Gastrocnemius medialis (tissue), 4 donors: ENCODE results near the gene SMOC2. TPM values are rescaled to one million over a fixed set of nuclear protein-coding genes. Genes with fewer than 3 reads are reported as not detected.

ENCODE experiments used
- ATAC-seq, 2 donors: fragments of 150-250 bp; one replicate each; pipeline ENCODE4 v1.9.1; 2016
- DNase-seq, 2 donors: peaks; one replicate each; pipeline ENCODE4 v3.0.0-alpha.2; 2019
- H3K27ac ChIP-seq, 4 donors: fragments of 200-600 bp; sonication (generic); 1 replicate in 1 of 4; 2 replicates in 3 of 4; pipeline ENCODE4 v1.5.1; 2016 to 2018; ENCODE audit warnings: mild to moderate bottlenecking in 2 of 4, moderate library complexity in 1 of 4
- H3K27me3 ChIP-seq, 3 donors: fragments of 200-600 bp; sonication (generic) in 2 of 3; 1 replicate in 1 of 3; 2 replicates in 2 of 3; pipeline versions ENCODE4 v1.5.1 to v1.6.0; 2016 to 2019; ENCODE audit warnings: mild to moderate bottlenecking in 1 of 3, moderate library complexity in 1 of 3
- H3K36me3 ChIP-seq, 2 donors: fragments of 200-600 bp; sonication (generic) in 1 of 2; one replicate each; pipeline ENCODE4 v1.5.1; 2017 to 2018
- H3K4me1 ChIP-seq, 2 donors: fragments of 200-600 bp; sonication (generic) in 1 of 2; one replicate each; pipeline ENCODE4 v1.5.1; 2016 to 2017; ENCODE audit warnings: mild to moderate bottlenecking in 2 of 2
- H3K4me3 ChIP-seq, 4 donors: fragments of 200-600 bp; sonication (generic) in 3 of 4; 1 replicate in 1 of 4; 2 replicates in 3 of 4; pipeline ENCODE4 v1.5.1; 2016 to 2019; ENCODE audit warnings: mild to moderate bottlenecking in 2 of 4
- H3K9me3 ChIP-seq, 3 donors: fragments of 200-600 bp; sonication (generic) in 2 of 3; 1 replicate in 1 of 3; 2 replicates in 2 of 3; pipeline ENCODE4 v1.5.1; 2016 to 2019
- POLR2A ChIP-seq, 2 donors: fragments of 450-650 bp; IDR thresholded peaks; one replicate each; pipeline ENCODE4 v1.6.1; 2017; ENCODE audit warnings: antibody characterized with exemption in 2 of 2, mild to moderate bottlenecking in 2 of 2, moderate library complexity in 2 of 2
- in situ Hi-C, 4 donors: fragments of 200-750 bp; cut with MboI; loops; one replicate each; pipeline versions ENCODE4 v1.15.0 to v1.8.0; 2017; ENCODE audit warnings: low sequenced_read_pairs in 4 of 4
- intact Hi-C: fragments of 100-400 bp; cut with DNase I; formaldehyde crosslinking; loops from one replicate; pipeline ENCODE4 v1.15.1; 2023; ENCODE audit warnings: low total_unique reads
- total RNA-seq, 4 donors: library from RNA; depleted of rRNA; stranded (reverse); fragments of >200 nt; gene quantifications; one replicate each; pipeline versions ENCODE4 v1.1.0 to v1.2.3, GENCODE V29; 2016
- TF ChIP-seq, protein P1 (sequence below), 5 experiments: fragments of 450-650 bp in 3 of 5; fragments of 200-600 bp in 2 of 5; sonication (generic) in 2 of 5; IDR thresholded peaks in 4 of 5; conservative IDR thresholded peaks in 1 of 5; 1 replicate in 4 of 5; 2 replicates in 1 of 5; pipeline ENCODE4 v1.5.1; 2016 to 2019; ENCODE audit warnings: antibody characterized with exemption in 5 of 5, mild to moderate bottlenecking in 3 of 5, moderate library complexity in 3 of 5

Gene SMOC2
- total RNA-seq, 4 donors from 2014 or later = 7.2 to 34.4 (median 16.5) TPM

DNA sequence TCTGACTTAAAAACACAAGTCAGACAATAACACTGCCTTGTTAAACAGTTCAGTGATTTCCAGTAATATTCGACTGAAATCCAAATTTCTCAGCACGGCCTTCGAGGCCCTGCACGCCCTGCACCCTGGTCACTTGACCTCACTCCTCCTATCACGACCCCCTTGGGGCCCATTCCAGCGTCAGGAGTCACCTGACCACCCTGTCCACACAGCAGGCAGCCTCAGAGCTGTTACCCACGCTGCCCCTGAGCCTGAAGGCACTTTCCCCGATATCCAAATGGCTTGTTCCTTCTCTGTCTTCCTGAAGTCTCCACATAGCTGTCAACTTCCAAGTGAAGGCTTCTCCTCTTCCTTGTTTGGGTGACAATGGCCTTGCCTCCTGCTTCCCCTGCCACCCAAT is 33.1 kb upstream of the SMOC2 start:
- intact Hi-C loops (no loop called here), in situ Hi-C loops (no loop called here)
- Histone ChIP-seq H3K4me3 (no peak overlapping the region), H3K36me3 (no peaks in the 10 kb centered on the region), H3K4me1 (no peaks in the 10 kb centered on the region), H3K27ac (no peak overlapping the region), H3K27me3 (no peaks in the 10 kb centered on the region), H3K9me3 (no peaks in the 10 kb centered on the region)
- TF ChIP-seq, protein P1, sequence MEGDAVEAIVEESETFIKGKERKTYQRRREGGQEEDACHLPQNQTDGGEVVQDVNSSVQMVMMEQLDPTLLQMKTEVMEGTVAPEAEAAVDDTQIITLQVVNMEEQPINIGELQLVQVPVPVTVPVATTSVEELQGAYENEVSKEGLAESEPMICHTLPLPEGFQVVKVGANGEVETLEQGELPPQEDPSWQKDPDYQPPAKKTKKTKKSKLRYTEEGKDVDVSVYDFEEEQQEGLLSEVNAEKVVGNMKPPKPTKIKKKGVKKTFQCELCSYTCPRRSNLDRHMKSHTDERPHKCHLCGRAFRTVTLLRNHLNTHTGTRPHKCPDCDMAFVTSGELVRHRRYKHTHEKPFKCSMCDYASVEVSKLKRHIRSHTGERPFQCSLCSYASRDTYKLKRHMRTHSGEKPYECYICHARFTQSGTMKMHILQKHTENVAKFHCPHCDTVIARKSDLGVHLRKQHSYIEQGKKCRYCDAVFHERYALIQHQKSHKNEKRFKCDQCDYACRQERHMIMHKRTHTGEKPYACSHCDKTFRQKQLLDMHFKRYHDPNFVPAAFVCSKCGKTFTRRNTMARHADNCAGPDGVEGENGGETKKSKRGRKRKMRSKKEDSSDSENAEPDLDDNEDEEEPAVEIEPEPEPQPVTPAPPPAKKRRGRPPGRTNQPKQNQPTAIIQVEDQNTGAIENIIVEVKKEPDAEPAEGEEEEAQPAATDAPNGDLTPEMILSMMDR (IDR thresholded peaks at IDR 0.05 in 4 of 5, conservative IDR thresholded peaks at IDR 0.05 in 1 of 5) = no peak
- no peak for TF ChIP-seq POLR2A (IDR thresholded peaks at IDR 0.05)
- no peak for DNase-seq
- no peak for ATAC-seq

DNA sequence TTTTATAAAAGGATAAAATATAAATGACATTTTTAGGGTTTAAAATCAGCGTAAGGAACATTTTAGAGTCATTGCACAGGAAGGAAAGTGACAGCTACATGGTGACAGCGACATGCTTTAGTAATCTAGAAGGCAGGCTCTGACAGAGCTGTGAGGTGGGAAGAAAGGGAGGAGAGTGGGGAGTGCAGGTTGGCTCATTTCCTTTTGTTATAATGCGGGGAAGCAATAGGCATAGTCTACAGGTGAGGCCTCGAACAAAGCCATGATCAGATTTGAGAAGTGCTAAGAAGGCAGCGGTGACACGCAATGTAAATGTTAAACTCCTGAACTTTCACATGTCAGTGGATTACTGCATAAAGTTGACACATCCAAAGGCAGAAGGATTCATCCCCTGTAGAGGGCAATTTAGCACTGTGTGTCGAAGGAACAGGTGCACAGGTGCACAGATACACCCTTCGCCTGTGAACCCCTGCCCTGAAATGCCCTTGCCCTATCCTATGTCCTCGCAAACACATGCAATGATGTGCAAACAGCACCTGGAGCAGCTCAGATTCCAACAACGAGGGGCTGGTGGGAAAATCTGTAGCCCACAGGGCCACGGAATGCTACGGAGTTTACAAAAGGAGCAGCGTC is 32.4 kb upstream of the SMOC2 start:
- ATAC-seq (no peak), DNase-seq (no peak)
- H3K36me3 ChIP-seq = no peaks in the 10 kb centered on the region
- no peak for TF ChIP-seq POLR2A (IDR thresholded peaks at IDR 0.05)
- TF ChIP-seq, protein P1 (IDR thresholded peaks at IDR 0.05 in 4 of 5, conservative IDR thresholded peaks at IDR 0.05 in 1 of 5) = no peak
- no peaks in the 10 kb centered on the region for H3K4me1 ChIP-seq
- H3K9me3 ChIP-seq = no peaks in the 10 kb centered on the region
- no peak overlapping the region for H3K27ac ChIP-seq
- intact Hi-C loops (no loop called here), in situ Hi-C loops (no loop called here)
- no peaks in the 10 kb centered on the region for H3K27me3 ChIP-seq
- H3K4me3 ChIP-seq = no peak overlapping the region

DNA sequence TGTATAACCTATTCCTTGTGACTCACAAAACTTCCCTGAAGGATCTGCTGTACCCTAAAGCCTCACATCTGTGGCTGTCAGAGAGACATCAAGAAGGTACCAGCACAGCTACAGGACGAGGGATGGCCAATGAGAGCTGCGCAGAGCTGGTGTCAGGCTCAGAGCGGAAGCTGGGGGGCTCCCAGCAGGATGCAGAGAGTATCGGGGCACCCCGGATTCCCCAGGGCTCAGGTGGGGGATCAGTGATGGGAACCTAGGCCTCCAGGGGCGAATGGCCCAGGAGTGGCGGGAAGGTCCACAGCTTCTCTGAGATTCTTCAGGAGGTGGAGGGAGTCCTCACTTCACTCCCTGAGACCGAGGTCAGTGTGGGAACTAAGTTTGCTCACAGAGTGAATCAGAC is 30.9 kb upstream of the SMOC2 start:
- TF ChIP-seq, protein P1 (IDR thresholded peaks at IDR 0.05 in 4 of 5, conservative IDR thresholded peaks at IDR 0.05 in 1 of 5) = no peak
- TF ChIP-seq POLR2A (IDR thresholded peaks at IDR 0.05) = no peak
- ATAC-seq (no peak), DNase-seq (no peak)
- in situ Hi-C loops = no loop called here
- Histone ChIP-seq H3K27ac (no peak overlapping the region), H3K4me3 (no peak overlapping the region), H3K4me1 (no peaks in the 10 kb centered on the region), H3K27me3 (no peaks in the 10 kb centered on the region), H3K36me3 (no peaks in the 10 kb centered on the region), H3K9me3 (no peaks in the 10 kb centered on the region)
- intact Hi-C loops = no loop called here

DNA sequence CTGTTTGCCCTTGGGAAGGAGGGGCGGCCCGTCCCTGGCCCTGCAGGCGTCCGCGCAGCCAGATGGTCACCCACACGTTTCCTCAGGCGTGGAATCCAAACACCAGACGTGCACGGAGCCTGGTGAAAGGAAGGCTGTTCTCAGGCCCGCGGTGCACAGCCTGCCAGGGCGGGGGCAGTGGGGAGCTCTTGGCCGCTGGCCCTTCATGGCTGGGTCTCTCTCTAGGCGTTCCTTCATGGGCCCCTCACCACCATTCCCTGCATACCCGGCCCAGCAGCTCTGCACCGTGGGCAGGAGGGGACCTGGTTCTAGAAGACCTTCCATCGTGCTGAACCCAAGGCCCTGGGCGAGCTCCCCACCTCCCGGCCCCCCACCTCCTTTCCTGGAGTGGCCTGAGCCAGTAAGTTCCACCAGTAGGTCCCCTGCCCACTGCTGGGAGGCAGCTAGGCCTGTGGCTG is 30.4 kb upstream of the SMOC2 start:
- ATAC-seq (no peak), DNase-seq (no peak)
- Histone ChIP-seq H3K4me1 (no peaks in the 10 kb centered on the region), H3K27me3 (no peaks in the 10 kb centered on the region), H3K9me3 (no peaks in the 10 kb centered on the region), H3K4me3 (no peak overlapping the region), H3K27ac (no peak overlapping the region), H3K36me3 (no peaks in the 10 kb centered on the region)
- no peak for TF ChIP-seq POLR2A (IDR thresholded peaks at IDR 0.05)
- TF ChIP-seq, protein P1 (IDR thresholded peaks at IDR 0.05 in 4 of 5, conservative IDR thresholded peaks at IDR 0.05 in 1 of 5) = no peak
- intact Hi-C loops (no loop called here), in situ Hi-C loops (no loop called here)

DNA sequence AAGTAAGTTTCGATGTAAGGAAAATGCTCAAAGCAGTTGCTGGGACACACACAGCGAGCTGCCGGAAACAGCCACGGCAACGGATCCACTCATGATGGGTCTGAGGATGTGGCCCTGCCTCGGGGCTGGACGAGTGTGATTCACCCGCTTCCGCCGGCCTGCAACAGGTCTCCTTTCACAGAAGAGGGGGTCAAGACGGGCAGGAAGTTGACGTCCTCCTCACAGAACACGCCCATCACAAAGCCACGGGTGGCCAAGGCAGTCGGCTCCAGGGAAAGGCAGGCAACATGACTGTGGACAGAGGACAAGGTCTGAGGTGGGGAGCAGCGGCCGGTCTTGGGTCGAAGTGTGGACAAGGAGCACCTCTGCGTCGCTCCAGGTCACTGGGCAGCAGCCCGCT is 29.9 kb upstream of the SMOC2 start:
- DNase-seq (no peak), ATAC-seq (no peak)
- no peaks in the 10 kb centered on the region for H3K9me3 ChIP-seq
- H3K4me3 ChIP-seq = no peak overlapping the region
- H3K27ac ChIP-seq = no peak overlapping the region
- intact Hi-C loops (no loop called here), in situ Hi-C loops (no loop called here)
- TF ChIP-seq, protein P1 (IDR thresholded peaks at IDR 0.05 in 4 of 5, conservative IDR thresholded peaks at IDR 0.05 in 1 of 5) = no peak
- TF ChIP-seq POLR2A (IDR thresholded peaks at IDR 0.05) = no peak
- no peaks in the 10 kb centered on the region for H3K4me1 ChIP-seq
- H3K36me3 ChIP-seq = no peaks in the 10 kb centered on the region
- H3K27me3 ChIP-seq = no peaks in the 10 kb centered on the region
